Activated T-helper 17 cell treated with anti-CD3 and anti-CD28 coated beads, Interleukin-2, amount 50 U/mL, for 72 hours (primary cell): ENCODE data around the gene DLST. TPM values are rescaled to one million over a fixed set of nuclear protein-coding genes. Genes with fewer than 3 reads are reported as not detected.
A peak's percentile ranks its signal among the peaks of the same experiment; 100 is the strongest.

Experiments
- ATAC-seq: fragments of 150-1000 bp; cut with Tn5 transposase; replicated peaks from 2 replicates; pipeline ENCODE4 v1.10.0; 2021; ENCODE audit warnings: mild to moderate bottlenecking, moderate library complexity
- H3K27ac Mint-ChIP-seq: one replicate; pipeline ENCODE4 v1.8.0; 2022; ENCODE audit warnings: mixed read lengths
- H3K27me3 Mint-ChIP-seq: one replicate; pipeline ENCODE4 v1.8.0; 2022; ENCODE audit warnings: mixed read lengths
- H3K36me3 Mint-ChIP-seq: one replicate; pipeline ENCODE4 v1.8.0; 2022; ENCODE audit warnings: low read depth, mild to moderate bottlenecking, mixed read lengths
- H3K4me1 Mint-ChIP-seq: one replicate; pipeline ENCODE4 v1.8.0; 2022; ENCODE audit warnings: mixed read lengths
- H3K4me3 Mint-ChIP-seq: one replicate; pipeline ENCODE4 v1.8.0; 2022; ENCODE audit warnings: mild to moderate bottlenecking, mixed read lengths
- H3K9me3 Mint-ChIP-seq: one replicate; pipeline ENCODE4 v1.8.0; 2022; ENCODE audit warnings: mixed read lengths
- total RNA-seq, 2 donors: library from RNA; stranded (reverse); gene quantifications; one replicate each; pipeline ENCODE4 v1.2.3, GENCODE V29; 2022

DLST gene
- total RNA-seq, 2 donors from 2014 or later, result 102 to 132 TPM

GRCh38 chr14:74912801-74913200, 31.1 kb downstream of the DLST start:
- H3K9me3 Mint-ChIP-seq, result no peaks in the 10 kb centered on the region
- H3K27me3 Mint-ChIP-seq, result no peaks in the 10 kb centered on the region
- no peak overlapping the region for H3K27ac Mint-ChIP-seq
- no peak overlapping the region for H3K4me3 Mint-ChIP-seq
- no peak for ATAC-seq
- H3K4me1 Mint-ChIP-seq, result no peaks in the 10 kb centered on the region
- no peaks in the 10 kb centered on the region for H3K36me3 Mint-ChIP-seq

GRCh38 chr14:74913393-74913910, 31.7 kb downstream of the DLST start:
- no peaks in the 10 kb centered on the region for H3K36me3 Mint-ChIP-seq
- H3K27me3 Mint-ChIP-seq, result no peaks in the 10 kb centered on the region
- no peak overlapping the region for H3K4me3 Mint-ChIP-seq
- no peak overlapping the region for H3K27ac Mint-ChIP-seq
- no peak for ATAC-seq
- no peaks in the 10 kb centered on the region for H3K9me3 Mint-ChIP-seq
- no peaks in the 10 kb centered on the region for H3K4me1 Mint-ChIP-seq

- H3K9me3 Mint-ChIP-seq, result no peaks in the 10 kb centered on the region
- H3K4me3 Mint-ChIP-seq, result no peak overlapping the region
- no peaks in the 10 kb centered on the region for H3K4me1 Mint-ChIP-seq
- no peak for ATAC-seq
- no peaks in the 10 kb centered on the region for H3K36me3 Mint-ChIP-seq
- H3K27ac Mint-ChIP-seq, result no peak overlapping the region
- no peaks in the 10 kb centered on the region for H3K27me3 Mint-ChIP-seq
These were observed 32.4 kb downstream of the DLST start for GRCh38 chr14:74913986-74914573.

- Mint-ChIP-seq H3K27ac (no peak overlapping the region), H3K4me1 (no peaks in the 10 kb centered on the region), H3K4me3 (no peak overlapping the region), H3K27me3 (no peaks in the 10 kb centered on the region), H3K36me3 (no peaks in the 10 kb centered on the region), H3K9me3 (no peaks in the 10 kb centered on the region)
- no peak for ATAC-seq
These were observed 33.7 kb downstream of the DLST start for GRCh38 chr14:74915426-74915825.

GRCh38 chr14:74915826-74916225, 34.1 kb downstream of the DLST start:
- H3K27me3 Mint-ChIP-seq, result no peaks in the 10 kb centered on the region
- H3K36me3 Mint-ChIP-seq, result no peaks in the 10 kb centered on the region
- H3K4me3 Mint-ChIP-seq, result no peak overlapping the region
- no peak for ATAC-seq
- no peaks in the 10 kb centered on the region for H3K9me3 Mint-ChIP-seq
- H3K27ac Mint-ChIP-seq, result no peak overlapping the region
- H3K4me1 Mint-ChIP-seq, result no peaks in the 10 kb centered on the region

GRCh38 chr14:74917178-74917543, 35.4 kb downstream of the DLST start:
- Mint-ChIP-seq H3K27me3 (no peaks in the 10 kb centered on the region), H3K9me3 (no peaks in the 10 kb centered on the region), H3K4me1 (no peaks in the 10 kb centered on the region), H3K27ac (no peak overlapping the region), H3K36me3 (no peaks in the 10 kb centered on the region), H3K4me3 (no peak overlapping the region)
- no peak for ATAC-seq

- Mint-ChIP-seq H3K4me3 (no peak overlapping the region), H3K27me3 (no peaks in the 10 kb centered on the region), H3K9me3 (no peaks in the 10 kb centered on the region), H3K27ac (no peak overlapping the region), H3K4me1 (no peaks in the 10 kb centered on the region), H3K36me3 (no peaks in the 10 kb centered on the region)
- no peak for ATAC-seq
These were observed 35.9 kb downstream of the DLST start for GRCh38 chr14:74917646-74918081.

- H3K9me3 Mint-ChIP-seq, result no peaks in the 10 kb centered on the region
- H3K27me3 Mint-ChIP-seq, result no peaks in the 10 kb centered on the region
- H3K4me1 Mint-ChIP-seq, result no peaks in the 10 kb centered on the region
- ATAC-seq, result no peak
- no peaks in the 10 kb centered on the region for H3K36me3 Mint-ChIP-seq
- no peak overlapping the region for H3K27ac Mint-ChIP-seq
- no peak overlapping the region for H3K4me3 Mint-ChIP-seq
These were observed 36.7 kb downstream of the DLST start for GRCh38 chr14:74918380-74918779.

GRCh38 chr14:74919421-74920165, 37.9 kb downstream of the DLST start:
- H3K36me3 Mint-ChIP-seq, result no peaks in the 10 kb centered on the region
- H3K4me3 Mint-ChIP-seq, result no peak overlapping the region
- no peaks in the 10 kb centered on the region for H3K9me3 Mint-ChIP-seq
- H3K27me3 Mint-ChIP-seq, result peaks cover 3% of the 10 kb centered on the region
- ATAC-seq, result no peak
- no peak overlapping the region for H3K27ac Mint-ChIP-seq
- H3K4me1 Mint-ChIP-seq, result no peaks in the 10 kb centered on the region

GRCh38 chr14:74920281-74920680, 38.6 kb downstream of the DLST start:
- Mint-ChIP-seq H3K27me3 (peaks cover 3% of the 10 kb centered on the region), H3K9me3 (no peaks in the 10 kb centered on the region), H3K4me1 (no peaks in the 10 kb centered on the region), H3K27ac (no peak overlapping the region), H3K36me3 (no peaks in the 10 kb centered on the region), H3K4me3 (no peak overlapping the region)
- ATAC-seq, result no peak

GRCh38 chr14:74921053-74921620, 39.4 kb downstream of the DLST start:
- no peak overlapping the region for H3K4me3 Mint-ChIP-seq
- H3K4me1 Mint-ChIP-seq, result no peaks in the 10 kb centered on the region
- ATAC-seq, result no peak
- no peaks in the 10 kb centered on the region for H3K36me3 Mint-ChIP-seq
- peaks cover 3% of the 10 kb centered on the region for H3K27me3 Mint-ChIP-seq
- no peaks in the 10 kb centered on the region for H3K9me3 Mint-ChIP-seq
- H3K27ac Mint-ChIP-seq, result no peak overlapping the region

GRCh38 chr14:74921987-74922751, 40.5 kb downstream of the DLST start:
- no peaks in the 10 kb centered on the region for H3K4me1 Mint-ChIP-seq
- H3K36me3 Mint-ChIP-seq, result no peaks in the 10 kb centered on the region
- H3K4me3 Mint-ChIP-seq, result peak overlapping the region; percentile 67
- ATAC-seq, result no peak
- H3K27me3 Mint-ChIP-seq, result peaks cover 3% of the 10 kb centered on the region
- H3K9me3 Mint-ChIP-seq, result no peaks in the 10 kb centered on the region
- no peak overlapping the region for H3K27ac Mint-ChIP-seq

- Mint-ChIP-seq H3K4me3 (peak within 1 kb of the TSS; percentile 67), H3K27ac (no peak within 1 kb of the TSS), H3K36me3 (no peaks in the 10 kb centered on the region), H3K27me3 (peaks cover 3% of the 10 kb centered on the region), H3K4me1 (no peaks in the 10 kb centered on the region), H3K9me3 (no peaks in the 10 kb centered on the region)
- ATAC-seq, result peak; percentile 97
These were observed 41.2 kb downstream of the DLST start, which contains the start of gene RPS6KL1 for GRCh38 chr14:74922752-74923401. Gene RPS6KL1 (minus strand): TSS chr14:74923260. CDS start chr14:74921541, 1,719 bp downstream.

- Mint-ChIP-seq H3K4me3 (no peak overlapping the region), H3K4me1 (no peaks in the 10 kb centered on the region), H3K27ac (no peak overlapping the region), H3K27me3 (peaks cover 3% of the 10 kb centered on the region), H3K36me3 (no peaks in the 10 kb centered on the region), H3K9me3 (no peaks in the 10 kb centered on the region)
- ATAC-seq, result no peak
These were observed 42.3 kb downstream of the DLST start for GRCh38 chr14:74924061-74924460.
